GM13977 (cell line): ENCODE data around the gene C9orf78.

Experiments
- DNase-seq: peaks from one replicate; pipeline ENCODE4 v3.0.0; 2012; ENCODE audit warnings: low spot score
- CTCF ChIP-seq: IDR thresholded peaks from 2 replicates; pipeline ENCODE4 v1.5.1; 2012; ENCODE audit warnings: mild to moderate bottlenecking, control low read depth; ENCODE audit not compliant: insufficient read depth; ENCODE audit errors: extremely low read depth, missing control alignments
- in situ Hi-C: fragments of 300-500 bp; cut with MboI; formaldehyde crosslinking; loops from one replicate; pipeline ENCODE4 v1.12.0; 2022; ENCODE audit warnings: low sequenced_read_pairs, low pct_unique_long_range_greater_than_20kb, mixed read lengths, inconsistent platforms; ENCODE audit not compliant: unreplicated experiment

The C9orf78 gene

GRCh38 chr9:129851821-129852220 lies 16.7 kb upstream of the C9orf78 start:
- no peak for TF ChIP-seq CTCF
- in situ Hi-C loops = no loop called here
- DNase-seq = no peak

GRCh38 chr9:129850821-129851550 lies 15.9 kb upstream of the C9orf78 start:
- in situ Hi-C loops = no loop called here
- no peak for DNase-seq
- no peak for TF ChIP-seq CTCF

GRCh38 chr9:129849901-129850300 lies 14.8 kb upstream of the C9orf78 start:
- in situ Hi-C loops = no loop called here
- DNase-seq = no peak
- no peak for TF ChIP-seq CTCF

- no peak for TF ChIP-seq CTCF
- in situ Hi-C loops = no loop called here
- no peak for DNase-seq
These were observed 13.8 kb upstream of the C9orf78 start for GRCh38 chr9:129848712-129849441.

GRCh38 chr9:129845373-129845772 lies 10.3 kb upstream of the C9orf78 start:
- TF ChIP-seq CTCF = no peak
- no peak for DNase-seq
- in situ Hi-C loops = no loop called here

- no peak for DNase-seq
- in situ Hi-C loops = no loop called here
- no peak for TF ChIP-seq CTCF
These were observed 6.0 kb upstream of the C9orf78 start for GRCh38 chr9:129841071-129841470.
